HEK293 (cell line): ENCODE results near the gene CACNA1B.

Experiments
- CTCF ChIA-PET: fragments of 350-600 bp; formaldehyde crosslinking; extraction: SDS; loops from one replicate; lab custom pipeline; 2021; ENCODE audit warnings: antibody characterized with exemption; lab: Yijun Ruan, JAX
- POLR2A ChIA-PET: fragments of 300-600 bp; formaldehyde crosslinking; extraction: SDS; loops from one replicate; lab custom pipeline; 2020; ENCODE audit warnings: antibody characterized with exemption, inconsistent platforms; lab: Yijun Ruan, JAX
- H3K27ac ChIP-seq: fragments of 200-500 bp; sonication (Bioruptor generic); 2 replicates; pipeline ENCODE4 v1.5.1; 2014; ENCODE audit warnings: low read depth, low read length, control low read depth, inconsistent platforms; ENCODE audit errors: extremely low read depth
- H3K36me3 ChIP-seq, 2 experiments: fragments of 200-500 bp in 1 of 2; sonication (Bioruptor generic) in 1 of 2; 1 replicate in 1 of 2; 2 replicates in 1 of 2; pipeline ENCODE4 v1.5.1; 2014 to 2017; ENCODE audit warnings: inconsistent platforms in 2 of 2, low read length in 2 of 2; ENCODE audit not compliant: control insufficient read depth in 2 of 2, insufficient read depth in 1 of 2
- H3K4me1 ChIP-seq: fragments of 200-500 bp; sonication (Bioruptor generic); 2 replicates; pipeline ENCODE4 v1.5.1; 2014; ENCODE audit warnings: mild to moderate bottlenecking, low read length, inconsistent platforms; ENCODE audit not compliant: control insufficient read depth, insufficient read depth
- H3K4me3 ChIP-seq: 2 replicates; pipeline ENCODE4 v1.5.1; 2011; ENCODE audit warnings: low read depth, mild to moderate bottlenecking, control low read depth, low read length, moderate library complexity
- H3K9me3 ChIP-seq: fragments of 200-500 bp; sonication (Bioruptor generic); 2 replicates; pipeline ENCODE4 v1.5.1; 2014; ENCODE audit warnings: low read depth, low read length, inconsistent platforms; ENCODE audit not compliant: control insufficient read depth, insufficient read depth
- ATF2 ChIP-seq: fragments of 450-650 bp; formaldehyde crosslinking; IDR thresholded peaks from 2 replicates; pipeline ENCODE4 v1.5.1; 2016; ENCODE audit warnings: missing biosample characterization, missing genetic modification characterization, low read depth
- GLIS1 ChIP-seq: fragments of 450-650 bp; formaldehyde crosslinking; IDR thresholded peaks from 2 replicates; pipeline ENCODE4 v1.5.1; 2016; ENCODE audit warnings: missing biosample characterization, missing genetic modification characterization
- HOXA7 ChIP-seq: sonication (generic); formaldehyde crosslinking; IDR thresholded peaks from 2 replicates; pipeline ENCODE4 v1.8.1; 2022; ENCODE audit warnings: missing genetic modification reagents, borderline replicate concordance
- PATZ1 ChIP-seq: fragments of 450-650 bp; formaldehyde crosslinking; IDR thresholded peaks from 2 replicates; pipeline ENCODE4 v1.5.1; 2016; ENCODE audit warnings: missing biosample characterization, missing genetic modification characterization
- PBX3 ChIP-seq: sonication (generic); formaldehyde crosslinking; IDR thresholded peaks from 2 replicates; pipeline ENCODE4 v1.8.1; 2022; ENCODE audit warnings: mild to moderate bottlenecking, moderate library complexity, missing genetic modification reagents
- SCRT2 ChIP-seq: fragments of 450-650 bp; formaldehyde crosslinking; IDR thresholded peaks from 2 replicates; pipeline ENCODE4 v1.5.1; 2016; ENCODE audit warnings: missing biosample characterization, missing genetic modification characterization
- TRIM28 ChIP-seq: IDR thresholded peaks from 2 replicates; pipeline ENCODE4 v1.6.1; 2011; ENCODE audit warnings: low read length, control low read depth, borderline replicate concordance
- ZNF274 ChIP-seq, 2 experiments: fragments of 200-500 bp in 1 of 2; fragments of 450-650 bp in 1 of 2; sonication (Bioruptor generic) in 1 of 2; formaldehyde crosslinking in 1 of 2; IDR thresholded peaks; 2 replicates each; pipeline versions ENCODE4 v1.5.1 to v1.6.1; 2014 to 2016; ENCODE audit warnings: borderline replicate concordance in 1 of 2, inconsistent platforms in 1 of 2, low read length in 1 of 2, missing biosample characterization in 1 of 2, missing genetic modification characterization in 1 of 2
- ZNF292 ChIP-seq: fragments of 450-650 bp; formaldehyde crosslinking; IDR thresholded peaks from 2 replicates; pipeline ENCODE4 v1.5.1; 2016; ENCODE audit warnings: low read depth, missing biosample characterization, missing genetic modification characterization, borderline replicate concordance
- ZNF37A ChIP-seq: fragments of 450-650 bp; IDR thresholded peaks from 2 replicates; pipeline ENCODE4 v1.5.1; 2018; ENCODE audit warnings: missing biosample characterization, missing genetic modification characterization
- ZNF473 ChIP-seq: fragments of 450-650 bp; formaldehyde crosslinking; IDR thresholded peaks from 2 replicates; pipeline ENCODE4 v1.5.1; 2017; ENCODE audit warnings: missing biosample characterization, missing genetic modification characterization
- ZNF501 ChIP-seq: fragments of 450-650 bp; formaldehyde crosslinking; IDR thresholded peaks from 2 replicates; pipeline ENCODE4 v1.5.1; 2016; ENCODE audit warnings: missing biosample characterization, missing genetic modification characterization
- ZNF548 ChIP-seq: fragments of 450-650 bp; formaldehyde crosslinking; IDR thresholded peaks from 2 replicates; pipeline ENCODE4 v1.5.1; 2016; ENCODE audit warnings: missing biosample characterization, missing genetic modification characterization
- ZNF549 ChIP-seq: fragments of 450-650 bp; IDR thresholded peaks from 2 replicates; pipeline ENCODE4 v1.5.1; 2018; ENCODE audit warnings: missing biosample characterization, missing genetic modification characterization, mild to moderate bottlenecking, inconsistent platforms, moderate library complexity
- ZNF558 ChIP-seq: fragments of 450-650 bp; formaldehyde crosslinking; IDR thresholded peaks from 2 replicates; pipeline ENCODE4 v1.5.1; 2016; ENCODE audit warnings: missing biosample characterization, missing genetic modification characterization
- ZNF561 ChIP-seq: fragments of 450-650 bp; IDR thresholded peaks from 2 replicates; pipeline ENCODE4 v1.5.1; 2018; ENCODE audit warnings: missing biosample characterization, missing genetic modification characterization, borderline replicate concordance
- ZNF580 ChIP-seq: fragments of 450-650 bp; formaldehyde crosslinking; IDR thresholded peaks from 2 replicates; pipeline ENCODE4 v1.5.1; 2016; ENCODE audit warnings: missing biosample characterization, missing genetic modification characterization
- ZNF639 ChIP-seq: fragments of 450-650 bp; formaldehyde crosslinking; IDR thresholded peaks from 2 replicates; pipeline ENCODE4 v1.5.1; 2016; ENCODE audit warnings: missing biosample characterization, missing genetic modification characterization
- ZNF677 ChIP-seq: fragments of 450-650 bp; IDR thresholded peaks from 2 replicates; pipeline ENCODE4 v1.5.0; 2018; ENCODE audit warnings: missing biosample characterization, mild to moderate bottlenecking, missing genetic modification characterization, moderate library complexity
- ZNF692 ChIP-seq: fragments of 450-650 bp; formaldehyde crosslinking; IDR thresholded peaks from 2 replicates; pipeline ENCODE4 v1.5.1; 2016; ENCODE audit warnings: missing biosample characterization, missing genetic modification characterization
- ZNF792 ChIP-seq: fragments of 450-650 bp; formaldehyde crosslinking; IDR thresholded peaks from 2 replicates; pipeline ENCODE4 v1.5.1; 2016; ENCODE audit warnings: missing biosample characterization, missing genetic modification characterization
- ZSCAN16 ChIP-seq: fragments of 450-650 bp; formaldehyde crosslinking; IDR thresholded peaks from 2 replicates; pipeline ENCODE4 v1.5.1; 2016; ENCODE audit warnings: missing biosample characterization, missing genetic modification characterization
- ZSCAN5A ChIP-seq: fragments of 450-650 bp; formaldehyde crosslinking; IDR thresholded peaks from 2 replicates; pipeline ENCODE4 v1.5.1; 2016; ENCODE audit warnings: missing biosample characterization, missing genetic modification characterization

CACNA1B gene

GRCh38 chr9:138031186-138031585, 153.6 kb downstream of the CACNA1B start (continued):
- no peak for TF ChIP-seq ATF2 (tag by site-specific recombination)
- no peak for TF ChIP-seq ZNF561
- no peak for TF ChIP-seq ZNF501 (tag by site-specific recombination)
- TF ChIP-seq, all 188 proteins: peak for 0

GRCh38 chr9:138033950-138034349, 156.4 kb downstream of the CACNA1B start:
- no peak for TF ChIP-seq ZNF274 (IDR thresholded peaks at IDR 0.05; ENCODE audit: low read length)
- TF ChIP-seq ZNF274 (tag by site-specific recombination; IDR thresholded peaks at IDR 0.05; ENCODE audit: borderline replicate concordance), result no peak
- TF ChIP-seq ZNF558 (tag by site-specific recombination), result no peak
- no peak for TF ChIP-seq ZNF549 (tag by site-specific recombination)
- no peak for TF ChIP-seq PATZ1 (tag by site-specific recombination)
- TF ChIP-seq ZNF37A (tag by site-specific recombination), result no peak
- no peak for TF ChIP-seq ZNF292 (tag by site-specific recombination)
- no peak for TF ChIP-seq ZSCAN5A (tag by site-specific recombination)
- no peak for TF ChIP-seq ZNF548
- no peak for TF ChIP-seq ZNF692 (tag by site-specific recombination)
- POLR2A ChIA-PET, result no interaction called here
- H3K4me3 ChIP-seq, result no peak overlapping the region
- CTCF ChIA-PET, result no interaction called here
- no peaks in the 10 kb centered on the region for H3K4me1 ChIP-seq
- no peaks in the 10 kb centered on the region for H3K9me3 ChIP-seq
- H3K27ac ChIP-seq, result no peak overlapping the region
- no peaks in the 10 kb centered on the region for H3K36me3 ChIP-seq

GRCh38 chr9:138037140-138037539, 159.6 kb downstream of the CACNA1B start:
- ChIA-PET POLR2A (no interaction called here), CTCF (no interaction called here)
- Histone ChIP-seq H3K36me3 (no peaks in the 10 kb centered on the region), H3K27ac (no peak overlapping the region), H3K4me1 (no peaks in the 10 kb centered on the region), H3K9me3 (no peaks in the 10 kb centered on the region), H3K4me3 (no peak overlapping the region)
- no peak for TF ChIP-seq ZNF580
- TF ChIP-seq GLIS1 (tag by site-specific recombination), result no peak
- no peak for TF ChIP-seq TRIM28
- no peak for TF ChIP-seq ZNF639 (tag by site-specific recombination)
- TF ChIP-seq ZNF677 (tag by site-specific recombination), result no peak
- TF ChIP-seq SCRT2 (tag by site-specific recombination), result no peak
- no peak for TF ChIP-seq ZSCAN16
- TF ChIP-seq HOXA7 (CRISPR knock-in tag), result no peak
- TF ChIP-seq ZNF792 (tag by site-specific recombination), result no peak
- TF ChIP-seq ZNF473, result no peak
- TF ChIP-seq PBX3 (CRISPR knock-in tag), result no peak
